Stimulated activated CD4-positive, alpha-beta T cell treated with anti-CD3 and anti-CD28 coated beads, Interleukin-12 subunit alpha, Interleukin-12 subunit beta, amount 100 ng/mL, for 24 hours (primary cell): Measurements from ENCODE around the gene ANP32B.
"Not testable (repeated sequence)": the region's sequence is repeated elsewhere in the genome, so short reads cannot be mapped to it uniquely, and the experiment has no call there.

ENCODE experiments used
- DNase-seq, 2 experiments: peaks; one replicate each; pipeline ENCODE4 v3.0.0-alpha.2; 2020; ENCODE audit warnings: low read depth in 2 of 2

ANP32B gene

GRCh38 chr9:97982683-97983588, at the start of gene ANP32B:
Gene ANP32B (plus strand): TSS chr9:97983341. CDS start chr9:97983556, 215 bp downstream.
- DNase-seq = peak; percentile 93 to 95

GRCh38 chr9:97934321-97935115, 48.6 kb upstream of the ANP32B start:
- DNase-seq = no peak

- DNase-seq = no peak
Observed at GRCh38 chr9:97935276-97935675, 47.9 kb upstream of the ANP32B start.

GRCh38 chr9:97936998-97937397, 46.1 kb upstream of the ANP32B start:
- DNase-seq = no peak

- peak in 1 of 2 experiments; percentile 6 for DNase-seq
Observed at GRCh38 chr9:97938081-97938644, 45.0 kb upstream of the ANP32B start, which contains the start of gene HEMGN. Gene HEMGN (minus strand): TSS chr9:97938172. CDS start chr9:97938136, 36 bp downstream.

- no peak for DNase-seq
Observed at GRCh38 chr9:97940233-97940632, 42.9 kb upstream of the ANP32B start.

GRCh38 chr9:97940741-97941140, 42.4 kb upstream of the ANP32B start:
- DNase-seq = no peak

- no peak for DNase-seq
Observed at GRCh38 chr9:97941323-97941722, 41.8 kb upstream of the ANP32B start.

- no peak for DNase-seq
Observed at GRCh38 chr9:97943308-97943855, 39.8 kb upstream of the ANP32B start.

GRCh38 chr9:97944612-97945011, 38.5 kb upstream of the ANP32B start:
- DNase-seq = no peak

- not testable (repeated sequence) for DNase-seq
Observed at GRCh38 chr9:97945470-97945869, 37.7 kb upstream of the ANP32B start.

- not testable (repeated sequence) for DNase-seq
Observed at GRCh38 chr9:97947094-97947493, 36.0 kb upstream of the ANP32B start.

GRCh38 chr9:97950873-97951272, 32.3 kb upstream of the ANP32B start:
- not testable (repeated sequence) for DNase-seq

GRCh38 chr9:97954550-97954989, 28.6 kb upstream of the ANP32B start:
- DNase-seq = peak in 1 of 2 experiments; percentile 34

GRCh38 chr9:97956331-97956730, 26.8 kb upstream of the ANP32B start:
- DNase-seq = no peak

- DNase-seq = no peak
Observed at GRCh38 chr9:97958812-97959511, 24.2 kb upstream of the ANP32B start.

- DNase-seq = no peak
Observed at GRCh38 chr9:97959585-97959984, 23.6 kb upstream of the ANP32B start.

GRCh38 chr9:97960678-97961328, 22.3 kb upstream of the ANP32B start:
- not testable (repeated sequence) for DNase-seq

GRCh38 chr9:97961361-97961760, 21.8 kb upstream of the ANP32B start:
- DNase-seq = no peak

GRCh38 chr9:97962136-97962535, 21.0 kb upstream of the ANP32B start:
- no peak for DNase-seq

- DNase-seq = no peak
Observed at GRCh38 chr9:97962575-97962974, 20.6 kb upstream of the ANP32B start.
